IMR-90 (cell line): ENCODE results near the gene ZNF335. TPM values are rescaled to one million over a fixed set of nuclear protein-coding genes. Genes with fewer than 3 reads are reported as not detected.

Experiments
- ATAC-seq: fragments of 200-7000 bp; cut with Tn5 transposase; 2 replicates; pipeline ENCODE4 v1.9.1; 2020; ENCODE audit warnings: low read depth, mild to moderate bottlenecking, moderate library complexity
- BruUV-seq: library from RNA; stranded (reverse); fragments of 400-500 nt; replicated peaks from 2 replicates; lab custom pipeline; 2021; lab: Mats Ljungman, UMichigan
- CTCF ChIA-PET: fragments of 300-600 bp; formaldehyde crosslinking; extraction: SDS; loops from one replicate; lab custom pipeline; 2021; ENCODE audit warnings: antibody characterized with exemption; lab: Yijun Ruan, JAX
- POLR2A ChIA-PET: fragments of 300-600 bp; sonication (Branson Sonifier 250); formaldehyde crosslinking; loops from one replicate; lab custom pipeline; 2022; ENCODE audit warnings: antibody characterized with exemption; ENCODE audit not compliant: unreplicated experiment; lab: Charles Lee
- DNase-seq: peaks from one replicate; pipeline ENCODE4 v3.0.0; 2013
- H2AFZ ChIP-seq: replicated peaks from 2 replicates; pipeline ENCODE3; 2013; ENCODE audit warnings: low read length, mild to moderate bottlenecking; ENCODE audit not compliant: poor library complexity
- H2AK5ac ChIP-seq: 2 replicates; pipeline ENCODE4 v1.6.1; 2013; ENCODE audit warnings: low read depth, low read length, inconsistent platforms
- H2AK9ac ChIP-seq: replicated peaks from 2 replicates; pipeline ENCODE3; 2013; ENCODE audit warnings: mild to moderate bottlenecking, low read depth, low read length, moderate library complexity; ENCODE audit not compliant: poor library complexity
- H2BK120ac ChIP-seq: 2 replicates; pipeline ENCODE4 v1.6.1; 2013; ENCODE audit warnings: low read depth, low read length, inconsistent platforms
- H2BK15ac ChIP-seq: 3 replicates; pipeline ENCODE4 v1.6.1; 2013; ENCODE audit warnings: low read depth, low read length, inconsistent platforms
- H2BK20ac ChIP-seq: 2 replicates; pipeline ENCODE4 v1.6.1; 2013; ENCODE audit warnings: low read depth, mild to moderate bottlenecking, inconsistent platforms, low read length, moderate library complexity
- H2BK5ac ChIP-seq: 2 replicates; pipeline ENCODE4 v1.6.1; 2013; ENCODE audit warnings: mild to moderate bottlenecking, low read depth, low read length, inconsistent platforms; ENCODE audit not compliant: poor library complexity, severe bottlenecking
- H3K14ac ChIP-seq: replicated peaks from 2 replicates; pipeline ENCODE4 v1.6.1; 2013; ENCODE audit warnings: low read depth, low read length, inconsistent platforms
- H3K18ac ChIP-seq: 2 replicates; pipeline ENCODE4 v1.6.1; 2013; ENCODE audit warnings: low read depth, low read length, control low read depth
- H3K23ac ChIP-seq: 2 replicates; pipeline ENCODE4 v1.6.1; 2013; ENCODE audit warnings: low read depth, low read length, inconsistent platforms
- H3K27ac ChIP-seq: 2 replicates; pipeline ENCODE4 v1.5.1; 2013; ENCODE audit warnings: mild to moderate bottlenecking, control low read depth, low read length; ENCODE audit not compliant: insufficient read depth
- H3K27me3 ChIP-seq: 2 replicates; pipeline ENCODE4 v1.6.1; 2013; ENCODE audit warnings: low read length; ENCODE audit not compliant: control insufficient read depth, insufficient read depth
- H3K36me3 ChIP-seq: 2 replicates; pipeline ENCODE4 v1.6.1; 2013; ENCODE audit warnings: low read length, mixed read lengths; ENCODE audit not compliant: control insufficient read depth, insufficient read depth
- H3K4ac ChIP-seq: 2 replicates; pipeline ENCODE4 v1.6.1; 2013; ENCODE audit warnings: low read depth, low read length, inconsistent platforms
- H3K4me1 ChIP-seq: 2 replicates; pipeline ENCODE4 v1.6.1; 2013; ENCODE audit warnings: low read length, mixed read lengths; ENCODE audit not compliant: control insufficient read depth, insufficient read depth
- H3K4me2 ChIP-seq: 2 replicates; pipeline ENCODE4 v1.6.1; 2013; ENCODE audit warnings: low read depth, mild to moderate bottlenecking, control low read depth, low read length, moderate library complexity
- H3K4me3 ChIP-seq: 2 replicates; pipeline ENCODE4 v1.5.1; 2013; ENCODE audit warnings: low read depth, mild to moderate bottlenecking, control low read depth, low read length, moderate library complexity; ENCODE audit not compliant: insufficient read depth
- H3K56ac ChIP-seq: 2 replicates; pipeline ENCODE4 v1.6.1; 2013; ENCODE audit warnings: low read length, inconsistent platforms; ENCODE audit not compliant: insufficient read depth; ENCODE audit errors: extremely low read depth
- H3K79me1 ChIP-seq, 2 experiments: 2 replicates each; pipeline ENCODE4 v1.6.1; 2013; ENCODE audit warnings: low read length in 2 of 2, inconsistent platforms in 1 of 2, low read depth in 1 of 2
- H3K9ac ChIP-seq: 2 replicates; pipeline ENCODE4 v1.6.1; 2013; ENCODE audit warnings: low read depth, low read length, control low read depth
- H3K9me1 ChIP-seq: 2 replicates; pipeline ENCODE4 v1.6.1; 2013; ENCODE audit warnings: low read length, inconsistent platforms; ENCODE audit not compliant: insufficient read depth
- H3K9me3 ChIP-seq: 2 replicates; pipeline ENCODE4 v1.6.1; 2013; ENCODE audit warnings: low read length; ENCODE audit not compliant: control insufficient read depth, insufficient read depth
- H4K20me1 ChIP-seq: 2 replicates; pipeline ENCODE4 v1.6.1; 2013; ENCODE audit warnings: low read length, inconsistent platforms; ENCODE audit not compliant: insufficient read depth
- H4K5ac ChIP-seq: 2 replicates; pipeline ENCODE4 v1.6.1; 2013; ENCODE audit warnings: mild to moderate bottlenecking, low read depth, low read length, control low read depth
- H4K8ac ChIP-seq, 2 experiments: 2 replicates each; pipeline ENCODE4 v1.6.1; 2013; ENCODE audit warnings: low read depth in 2 of 2, low read length in 2 of 2, control low read depth in 1 of 2, inconsistent platforms in 1 of 2
- H4K91ac ChIP-seq: 2 replicates; pipeline ENCODE4 v1.6.1; 2013; ENCODE audit warnings: low read depth, low read length, inconsistent platforms; ENCODE audit not compliant: insufficient read depth
- MAZ ChIP-seq: IDR thresholded peaks from 2 replicates; pipeline ENCODE4 v1.6.1; 2012; ENCODE audit warnings: low read depth, mild to moderate bottlenecking, low read length, improper control_type of control experiment, moderate library complexity, borderline replicate concordance
- NFE2L2 ChIP-seq: fragments of 150-350 bp; IDR thresholded peaks from 2 replicates; pipeline ENCODE4 v1.6.1; 2016; ENCODE audit warnings: low read depth, mild to moderate bottlenecking, low read length
- WGBS, 2 experiments: methylation state at CpG; one replicate each; pipeline versions ENCODE4 v1.1.5 to v1.1.7; 2013; ENCODE audit warnings: missing lambda C conversion rate in 2 of 2; ENCODE audit not compliant: insufficient read length in 1 of 2; ENCODE audit errors: extremely low coverage in 2 of 2; 5-methylcytosine and 5-hydroxymethylcytosine counted together
- dilution Hi-C: fragments of 300-500 bp; cut with HindIII; formaldehyde crosslinking; loops from one replicate; pipeline ENCODE4 v1.14.3; 2018; ENCODE audit warnings: low sequenced_read_pairs; ENCODE audit not compliant: unreplicated experiment
- in situ Hi-C: fragments of 300-500 bp; cut with MboI; formaldehyde crosslinking; loops from 3 replicates; pipeline ENCODE4 v1.14.3; 2019; ENCODE audit warnings: low sequenced_read_pairs, inconsistent platforms, mixed read lengths
- intact Hi-C: fragments of 100-400 bp; cut with micrococcal nuclease; formaldehyde crosslinking; loops from 2 replicates; pipeline ENCODE4 v1.10.0; 2022
- polyA plus RNA-seq, 3 experiments: library from polyadenylated mRNA; depleted of rRNA; stranded (reverse); fragments of >200 nt; gene quantifications; 2 replicates each; pipeline ENCODE4 v1.2.3, GENCODE V29; 2012; ENCODE audit warnings: low replicate concordance in 1 of 3
- total RNA-seq: library from RNA; depleted of rRNA; stranded (reverse); fragments of >200 nt; gene quantifications from 2 replicates; pipeline ENCODE4 v1.2.3, GENCODE V29; 2012

Gene ZNF335
- total and polyA plus RNA-seq, 2 of the 4 experiments (the other 2 are of a cell fraction) = 11.8 to 17.8 TPM

GRCh38 chr20:46004187-46004586 is 32.2 kb upstream of the ZNF335 start:
- TF ChIP-seq MAZ (no peak), NFE2L2 (no peak)
- H3K36me3 ChIP-seq = no peaks in the 10 kb centered on the region
- no peak overlapping the region for H3K23ac ChIP-seq
- no peak overlapping the region for H3K4ac ChIP-seq
- H3K79me1 ChIP-seq = no peaks in the 10 kb centered on the region
- no peaks in the 10 kb centered on the region for H4K20me1 ChIP-seq
- no peaks in the 10 kb centered on the region for H3K9me3 ChIP-seq
- no peaks in the 10 kb centered on the region for H3K4me1 ChIP-seq
- no peak overlapping the region for H3K56ac ChIP-seq
- DNase-seq (no peak), ATAC-seq (no peak)
- no peak overlapping the region for H2AK9ac ChIP-seq
- CTCF ChIA-PET = interaction anchor here (1.3 kb wide), 1 partner anchor 17 kb away, joined by 3 read pairs; no protein-coding TSS in a partner anchor
- H4K8ac ChIP-seq = no peak overlapping the region
- POLR2A ChIA-PET = no interaction called here
- no peak overlapping the region for H2BK20ac ChIP-seq
- H3K9ac ChIP-seq = no peak overlapping the region
- H2AK5ac ChIP-seq = no peak overlapping the region
- no TSS peak for BruUV-seq
- H3K9me1 ChIP-seq = no peaks in the 10 kb centered on the region
- no CpG with 5 or more reads among the region's 4 CpGs for WGBS, 2 experiments
- no peak overlapping the region for H3K4me2 ChIP-seq
- H2BK120ac ChIP-seq = no peak overlapping the region
- no peak overlapping the region for H2BK15ac ChIP-seq
- no peak overlapping the region for H3K18ac ChIP-seq
- H2AFZ ChIP-seq = no peak overlapping the region
- in situ Hi-C loops = no loop called here
- dilution Hi-C loops = no loop called here
- H4K5ac ChIP-seq = no peak overlapping the region
- no peak overlapping the region for H3K4me3 ChIP-seq
- no peak overlapping the region for H3K14ac ChIP-seq
- no peak overlapping the region for H4K91ac ChIP-seq
- intact Hi-C loops = no loop called here
- no peak overlapping the region for H2BK5ac ChIP-seq
- no peak overlapping the region for H3K27ac ChIP-seq
- H3K27me3 ChIP-seq = peaks cover 65% of the 10 kb centered on the region
